Middle frontal gyrus (tissue), 1 donor: ENCODE results near the gene JSRP1.
A peak's percentile ranks its signal among the peaks of the same experiment; 100 is the strongest.
"Not testable (repeated sequence)": the region's sequence is repeated elsewhere in the genome, so short reads cannot be mapped to it uniquely, and the experiment has no call there.

ENCODE experiments used
- DNase-seq: peaks from one replicate; pipeline ENCODE4 v3.0.0-alpha.2; 2015; ENCODE audit warnings: low spot score; ENCODE audit errors: extremely low spot score

The JSRP1 gene

GRCh38 chr19:2282862-2283237 lies 26.6 kb upstream of the JSRP1 start:
- no peak for DNase-seq

GRCh38 chr19:2282062-2282861 lies 26.0 kb upstream of the JSRP1 start, which contains the start of gene PEAK3:
PEAK3 (minus strand) TSS chr19:2282175; CDS start chr19:2280931, 1,244 bp downstream.
- no peak for DNase-seq

GRCh38 chr19:2281265-2282061 lies 25.2 kb upstream of the JSRP1 start:
- DNase-seq = not testable (repeated sequence)

GRCh38 chr19:2280633-2281264 lies 24.5 kb upstream of the JSRP1 start:
- DNase-seq = no peak

GRCh38 chr19:2278459-2279158 lies 22.4 kb upstream of the JSRP1 start:
- no peak for DNase-seq

GRCh38 chr19:2277138-2277537 lies 20.9 kb upstream of the JSRP1 start:
- DNase-seq = no peak

GRCh38 chr19:2276429-2276986 lies 20.3 kb upstream of the JSRP1 start:
- no peak for DNase-seq

GRCh38 chr19:2275588-2276428 lies 19.6 kb upstream of the JSRP1 start:
- DNase-seq = no peak

GRCh38 chr19:2274931-2275535 lies 18.8 kb upstream of the JSRP1 start:
- DNase-seq = peak; percentile 78

- DNase-seq = no peak
Observed at GRCh38 chr19:2274185-2274711, 18.0 kb upstream of the JSRP1 start.

- no peak for DNase-seq
Observed at GRCh38 chr19:2273356-2274184, 17.4 kb upstream of the JSRP1 start.

- DNase-seq = no peak
Observed at GRCh38 chr19:2271234-2272103, 15.3 kb upstream of the JSRP1 start.

- DNase-seq = peak; percentile 48
Observed at GRCh38 chr19:2270423-2271233, 14.4 kb upstream of the JSRP1 start.

- no peak for DNase-seq
Observed at GRCh38 chr19:2270157-2270422, 13.9 kb upstream of the JSRP1 start.

GRCh38 chr19:2269244-2270156 lies 13.3 kb upstream of the JSRP1 start:
- DNase-seq = peak; percentile 92

GRCh38 chr19:2268861-2269243 lies 12.6 kb upstream of the JSRP1 start:
- no peak for DNase-seq
